Adipocyte (in vitro differentiated cells): ENCODE measurements around the gene AFAP1.

Source experiments
- DNase-seq: peaks from one replicate; pipeline ENCODE4 v3.0.0-alpha.2; 2015; ENCODE audit warnings: low read depth
- H3K27me3 ChIP-seq: replicated peaks from 2 replicates; pipeline ENCODE4 v1.7.0; 2013; ENCODE audit warnings: mild to moderate bottlenecking, low read length, moderate library complexity; ENCODE audit not compliant: control insufficient read depth, insufficient read depth
- H3K36me3 ChIP-seq: 2 replicates; pipeline ENCODE4 v1.7.0; 2013; ENCODE audit warnings: low read length, mild to moderate bottlenecking, moderate library complexity; ENCODE audit not compliant: control insufficient read depth, insufficient read depth, severe bottlenecking
- H3K4me1 ChIP-seq: 2 replicates; pipeline ENCODE4 v1.7.0; 2013; ENCODE audit warnings: mild to moderate bottlenecking, low read length, moderate library complexity; ENCODE audit not compliant: control insufficient read depth, insufficient read depth
- H3K4me3 ChIP-seq: 2 replicates; pipeline ENCODE4 v1.7.0; 2013; ENCODE audit warnings: mild to moderate bottlenecking, low read length, moderate library complexity
- H3K9ac ChIP-seq: 2 replicates; pipeline ENCODE4 v1.7.0; 2013; ENCODE audit warnings: mild to moderate bottlenecking, low read length, moderate library complexity
- H3K9me3 ChIP-seq: 2 replicates; pipeline ENCODE4 v1.7.0; 2013; ENCODE audit warnings: mild to moderate bottlenecking, low read length, moderate library complexity; ENCODE audit not compliant: control insufficient read depth

The AFAP1 gene

DNA sequence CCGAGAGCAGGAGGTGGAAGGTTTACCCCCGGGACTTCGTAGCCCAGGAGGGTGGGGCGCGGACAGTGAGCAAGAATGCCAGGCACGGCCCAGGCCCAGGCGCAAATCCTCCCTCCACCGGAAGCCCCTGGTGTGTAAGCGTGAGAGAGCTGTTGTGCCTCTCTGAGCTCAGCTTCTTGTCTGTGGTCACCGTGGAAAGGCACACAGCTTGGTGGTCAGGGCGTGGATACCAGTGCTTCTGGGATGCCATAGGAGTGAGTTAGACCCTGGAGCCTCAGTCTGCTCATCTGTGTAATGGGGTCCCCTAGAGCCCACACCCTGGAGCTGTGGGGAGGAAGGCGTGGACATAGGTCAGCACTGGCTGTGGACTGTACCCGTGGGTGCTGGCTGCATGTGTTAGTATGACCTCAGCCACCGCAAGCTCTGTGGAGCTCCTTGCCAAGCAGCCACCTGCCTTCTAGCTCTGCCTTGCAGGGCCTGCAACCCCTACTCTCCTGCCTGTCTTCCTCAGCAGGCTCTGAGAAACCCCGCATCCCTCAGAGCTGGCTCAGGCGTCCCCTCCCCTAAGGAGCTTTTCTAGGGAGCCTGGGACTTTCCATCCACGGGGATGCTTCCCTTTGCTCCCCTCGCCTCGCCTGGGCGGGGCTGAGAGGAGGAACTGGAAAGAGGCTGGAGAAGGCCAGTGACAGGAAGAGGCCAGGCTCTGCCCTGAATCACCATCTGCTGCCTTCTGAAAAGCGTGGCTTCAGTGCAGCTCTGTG, 28.0 kb upstream of the AFAP1 start:
- Histone ChIP-seq H3K9me3 (no peaks in the 10 kb centered on the region), H3K4me1 (peaks cover 31% of the 10 kb centered on the region), H3K4me3 (no peak overlapping the region), H3K36me3 (no peaks in the 10 kb centered on the region), H3K27me3 (no peaks in the 10 kb centered on the region), H3K9ac (no peak overlapping the region)
- DNase-seq, result no peak

DNA sequence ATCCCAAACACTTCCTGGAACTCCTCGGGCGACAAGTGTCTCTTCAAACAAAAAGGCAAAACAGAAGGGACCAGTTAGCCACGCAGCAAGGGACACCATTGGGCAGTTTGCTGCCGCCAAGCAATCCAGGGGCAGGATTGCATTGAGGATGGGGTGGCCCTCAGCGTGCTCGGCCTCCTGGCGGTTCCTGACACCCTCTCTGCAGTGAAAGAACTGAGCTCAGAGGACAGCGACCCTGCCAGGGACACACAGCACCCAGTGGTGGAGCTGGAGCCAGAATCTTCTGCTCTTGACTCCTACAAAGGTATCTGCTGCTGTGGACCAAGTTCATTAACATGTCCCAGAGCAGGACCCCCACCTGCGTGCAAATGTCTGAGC, 27.4 kb upstream of the AFAP1 start:
- H3K9ac ChIP-seq, result no peak overlapping the region
- no peak overlapping the region for H3K4me3 ChIP-seq
- H3K9me3 ChIP-seq, result no peaks in the 10 kb centered on the region
- H3K4me1 ChIP-seq, result peaks cover 31% of the 10 kb centered on the region
- no peak for DNase-seq
- H3K27me3 ChIP-seq, result no peaks in the 10 kb centered on the region
- H3K36me3 ChIP-seq, result no peaks in the 10 kb centered on the region

DNA sequence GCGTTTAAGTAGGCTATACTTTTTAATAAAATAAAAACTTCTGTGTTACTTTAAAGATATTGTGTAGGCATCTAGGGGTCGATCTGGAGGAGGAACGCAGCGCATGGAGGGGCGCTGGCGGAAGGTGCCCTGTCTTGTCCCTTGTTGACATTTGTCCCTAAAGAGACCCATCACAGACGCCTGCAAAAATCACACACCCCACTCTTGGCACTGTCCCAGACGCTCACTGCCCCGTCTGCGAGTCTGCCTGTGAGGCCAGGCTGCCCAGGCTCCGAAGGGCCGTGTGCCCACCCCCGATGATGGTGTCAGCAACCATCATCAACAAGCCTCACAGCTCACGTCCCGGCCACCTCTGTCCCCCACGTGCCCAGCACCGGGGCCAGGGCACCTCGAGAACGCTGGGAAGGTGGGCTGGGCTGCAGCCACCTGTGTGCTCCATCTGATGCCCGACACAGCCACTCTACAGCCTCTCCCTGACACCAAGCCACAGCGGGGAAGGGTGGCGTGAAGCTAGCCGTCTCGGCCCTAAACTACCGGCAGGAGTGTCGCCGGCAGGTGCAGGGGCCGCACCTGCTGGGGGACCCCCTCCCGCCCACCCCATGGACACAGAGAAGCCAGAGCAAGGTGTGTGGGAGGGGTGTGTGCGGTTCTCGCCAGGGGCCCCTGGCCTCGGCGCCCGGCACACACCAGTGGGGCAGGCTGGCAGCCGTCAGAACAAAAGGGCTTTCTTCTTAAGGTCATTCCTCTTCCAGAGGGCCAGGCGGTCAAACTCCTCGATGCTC, 26.8 kb upstream of the AFAP1 start:
- H3K27me3 ChIP-seq, result no peaks in the 10 kb centered on the region
- no peak overlapping the region for H3K9ac ChIP-seq
- no peaks in the 10 kb centered on the region for H3K36me3 ChIP-seq
- no peaks in the 10 kb centered on the region for H3K9me3 ChIP-seq
- peaks cover 31% of the 10 kb centered on the region for H3K4me1 ChIP-seq
- no peak overlapping the region for H3K4me3 ChIP-seq
- no peak for DNase-seq

DNA sequence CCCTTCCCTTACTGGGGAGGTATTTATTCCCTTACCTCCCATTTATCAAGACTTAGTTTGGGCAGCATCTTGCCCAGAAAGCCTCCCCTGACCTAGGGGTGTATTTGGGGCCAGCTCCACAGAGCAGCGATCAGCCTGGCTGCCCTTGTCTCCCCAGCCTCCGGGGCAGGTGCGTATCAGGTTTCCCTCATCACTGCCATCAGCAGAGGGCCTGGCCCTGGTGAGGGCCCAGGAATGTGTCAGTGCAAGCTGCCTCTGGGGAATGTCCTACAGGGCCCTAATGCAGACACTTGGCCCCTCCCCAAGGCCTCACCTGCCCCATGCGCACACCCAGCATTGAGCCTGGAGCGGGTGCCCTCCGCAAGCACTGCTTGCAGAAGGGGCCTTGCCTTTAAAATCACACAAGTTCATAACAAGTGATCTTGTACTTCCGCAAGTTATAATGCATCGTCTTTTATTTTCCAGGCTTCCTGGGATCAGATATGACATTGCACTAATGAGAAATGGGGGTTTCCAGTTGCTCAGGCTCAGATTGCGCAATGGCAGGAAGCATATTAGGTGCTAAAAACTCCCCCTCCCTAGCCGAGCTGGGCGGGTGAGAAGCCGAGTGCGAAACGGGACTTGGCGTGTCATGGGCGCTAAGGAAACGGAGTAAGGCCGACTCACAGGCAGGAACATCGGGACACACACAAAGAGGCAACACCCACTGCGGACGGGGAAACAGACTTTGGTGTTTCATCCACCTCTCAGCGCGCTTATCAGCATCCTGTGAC, 25.4 kb upstream of the AFAP1 start:
- H3K27me3 ChIP-seq, result no peaks in the 10 kb centered on the region
- H3K9ac ChIP-seq, result no peak overlapping the region
- H3K4me3 ChIP-seq, result no peak overlapping the region
- no peaks in the 10 kb centered on the region for H3K36me3 ChIP-seq
- DNase-seq, result no peak
- no peaks in the 10 kb centered on the region for H3K9me3 ChIP-seq
- H3K4me1 ChIP-seq, result peaks cover 37% of the 10 kb centered on the region

DNA sequence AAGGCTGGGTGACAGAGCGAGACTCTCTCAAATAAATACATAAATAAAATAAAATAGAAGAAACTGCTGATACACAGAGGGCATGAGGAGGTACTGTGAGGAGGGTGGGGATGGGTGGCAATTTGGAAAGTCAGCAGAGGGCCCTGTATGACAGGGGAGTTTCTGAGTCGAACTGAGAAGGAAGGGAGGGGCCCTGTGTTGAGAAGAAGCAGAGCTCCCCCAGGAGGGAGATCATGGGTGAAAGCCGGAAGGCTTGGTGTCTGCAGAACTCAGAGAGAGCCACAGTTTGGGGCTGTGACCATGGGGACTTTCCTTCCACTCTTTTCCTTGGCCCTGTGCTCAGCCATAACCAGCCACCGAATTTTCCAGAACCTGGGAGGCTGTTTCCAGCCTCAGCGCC, 24.8 kb upstream of the AFAP1 start:
- Histone ChIP-seq H3K9me3 (no peaks in the 10 kb centered on the region), H3K4me3 (no peak overlapping the region), H3K4me1 (peaks cover 33% of the 10 kb centered on the region), H3K9ac (no peak overlapping the region), H3K27me3 (no peaks in the 10 kb centered on the region), H3K36me3 (no peaks in the 10 kb centered on the region)
- DNase-seq, result no peak

DNA sequence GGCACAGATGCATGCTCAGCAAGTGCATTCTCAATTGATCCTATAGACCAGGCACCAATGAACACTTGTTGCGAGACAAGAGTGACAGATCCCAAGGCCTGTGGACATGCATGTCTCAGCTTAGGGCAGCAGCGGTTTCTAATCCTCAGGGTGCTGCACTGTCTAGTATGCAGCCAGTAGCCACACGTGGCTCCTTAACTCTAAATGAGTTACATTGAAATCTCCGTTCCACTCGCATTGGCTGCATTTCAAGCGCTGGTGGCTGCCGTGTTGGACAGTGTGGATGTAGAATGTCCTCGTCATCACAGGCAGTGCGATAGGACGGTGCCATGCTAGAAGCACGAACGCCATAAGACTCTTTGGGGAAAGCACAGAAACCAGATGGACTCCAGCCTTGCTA, 24.0 kb upstream of the AFAP1 start:
- H3K4me1 ChIP-seq, result peaks cover 29% of the 10 kb centered on the region
- no peak overlapping the region for H3K4me3 ChIP-seq
- H3K27me3 ChIP-seq, result no peaks in the 10 kb centered on the region

DNA sequence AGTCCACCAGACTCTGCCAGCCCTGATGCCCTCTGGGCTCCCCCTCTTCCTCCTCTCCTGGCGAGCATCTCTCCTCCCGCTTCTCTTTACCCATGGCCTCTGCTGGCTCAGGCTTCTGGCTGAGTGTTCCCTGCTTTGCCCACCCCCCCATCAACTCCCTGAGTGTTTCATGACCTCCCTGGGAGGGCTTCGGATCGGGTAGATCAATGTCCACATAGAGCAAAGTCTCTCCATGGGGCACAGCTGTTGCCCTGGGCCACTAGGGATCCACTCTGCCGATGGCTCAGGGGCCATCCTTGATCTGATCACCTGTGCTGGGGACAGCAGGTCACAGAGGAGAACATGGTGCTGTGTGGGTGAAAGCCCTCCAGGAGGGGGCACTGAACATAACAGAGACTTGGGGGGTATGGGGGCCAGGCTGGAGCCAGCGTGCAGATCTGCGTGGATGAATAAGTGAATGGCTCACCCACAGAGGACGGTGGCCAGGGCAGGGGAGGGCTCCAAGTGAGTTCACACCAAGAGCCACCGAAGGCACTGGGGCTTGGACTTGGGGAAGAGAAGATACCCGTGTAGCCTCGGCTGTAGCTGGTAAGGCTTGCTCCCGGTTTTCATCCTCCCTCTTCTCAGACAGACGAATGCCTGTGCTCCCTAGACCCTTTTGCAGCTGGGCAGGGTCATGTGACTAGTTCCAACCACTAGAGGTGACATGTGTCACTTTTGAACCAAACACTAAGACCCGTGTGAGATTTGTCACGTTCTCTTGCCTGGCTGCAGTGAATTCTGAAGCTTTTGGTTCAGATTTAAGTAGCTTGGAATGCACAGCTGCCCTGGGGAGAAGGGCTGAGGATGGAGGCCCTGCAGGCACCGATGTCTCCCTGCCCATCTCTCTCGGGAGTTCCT, 23.2 kb upstream of the AFAP1 start:
- H3K9ac ChIP-seq, result no peak overlapping the region
- no peaks in the 10 kb centered on the region for H3K36me3 ChIP-seq
- H3K27me3 ChIP-seq, result no peaks in the 10 kb centered on the region
- H3K4me3 ChIP-seq, result no peak overlapping the region
- no peaks in the 10 kb centered on the region for H3K9me3 ChIP-seq
- peaks cover 24% of the 10 kb centered on the region for H3K4me1 ChIP-seq
- DNase-seq, result no peak

More for the DNA sequence above, 24.0 kb upstream of the AFAP1 start:
- Histone ChIP-seq H3K9me3 (no peaks in the 10 kb centered on the region), H3K9ac (no peak overlapping the region), H3K36me3 (no peaks in the 10 kb centered on the region)
- DNase-seq, result no peak

DNA sequence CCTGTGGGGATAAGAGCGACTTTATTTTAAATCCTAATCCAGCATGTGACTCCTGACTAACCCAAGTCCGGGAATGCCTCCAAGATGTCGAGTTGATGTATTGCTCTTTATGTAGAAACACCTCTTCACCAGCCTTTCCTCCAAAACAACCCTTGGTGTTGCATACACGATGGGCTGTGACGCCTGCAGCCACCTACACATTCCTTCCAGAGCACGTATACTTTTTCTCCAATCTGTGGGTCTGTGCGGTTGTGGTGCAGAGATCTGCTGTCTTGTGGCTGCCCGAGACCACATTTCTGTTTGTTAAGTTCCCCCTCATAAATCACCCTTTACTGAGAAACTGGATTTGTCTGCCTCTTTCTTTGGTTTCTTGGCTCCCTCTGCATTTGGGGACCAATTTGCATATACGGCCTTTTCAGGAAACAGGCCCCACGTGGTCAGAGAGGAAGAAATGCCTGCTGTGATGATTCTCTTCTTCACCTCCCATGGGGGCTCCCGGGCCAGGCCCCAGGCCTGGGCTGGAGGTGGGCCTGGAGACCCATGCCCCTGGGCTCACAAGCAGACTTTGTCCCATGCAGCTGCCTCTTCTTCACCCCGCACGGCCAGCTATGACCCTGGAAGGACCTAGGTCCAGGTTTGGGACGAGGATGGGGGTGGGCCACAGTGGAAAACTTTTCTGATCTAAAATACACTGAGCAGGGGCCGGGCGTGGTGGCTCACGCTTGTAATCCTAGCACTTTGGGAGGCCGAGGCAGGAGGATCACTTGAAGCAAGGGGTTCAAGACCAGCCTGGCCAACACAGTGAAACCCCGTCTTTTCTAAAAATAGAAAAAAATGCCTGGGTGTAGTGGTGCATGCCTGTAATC, 21.4 kb upstream of the AFAP1 start:
- no peaks in the 10 kb centered on the region for H3K36me3 ChIP-seq
- peak; percentile 34 for DNase-seq
- H3K4me3 ChIP-seq, result peak overlapping the region; percentile 33
- no peaks in the 10 kb centered on the region for H3K9me3 ChIP-seq
- peaks cover 33% of the 10 kb centered on the region for H3K4me1 ChIP-seq
- H3K27me3 ChIP-seq, result no peaks in the 10 kb centered on the region
- H3K9ac ChIP-seq, result peak overlapping the region; percentile 54

DNA sequence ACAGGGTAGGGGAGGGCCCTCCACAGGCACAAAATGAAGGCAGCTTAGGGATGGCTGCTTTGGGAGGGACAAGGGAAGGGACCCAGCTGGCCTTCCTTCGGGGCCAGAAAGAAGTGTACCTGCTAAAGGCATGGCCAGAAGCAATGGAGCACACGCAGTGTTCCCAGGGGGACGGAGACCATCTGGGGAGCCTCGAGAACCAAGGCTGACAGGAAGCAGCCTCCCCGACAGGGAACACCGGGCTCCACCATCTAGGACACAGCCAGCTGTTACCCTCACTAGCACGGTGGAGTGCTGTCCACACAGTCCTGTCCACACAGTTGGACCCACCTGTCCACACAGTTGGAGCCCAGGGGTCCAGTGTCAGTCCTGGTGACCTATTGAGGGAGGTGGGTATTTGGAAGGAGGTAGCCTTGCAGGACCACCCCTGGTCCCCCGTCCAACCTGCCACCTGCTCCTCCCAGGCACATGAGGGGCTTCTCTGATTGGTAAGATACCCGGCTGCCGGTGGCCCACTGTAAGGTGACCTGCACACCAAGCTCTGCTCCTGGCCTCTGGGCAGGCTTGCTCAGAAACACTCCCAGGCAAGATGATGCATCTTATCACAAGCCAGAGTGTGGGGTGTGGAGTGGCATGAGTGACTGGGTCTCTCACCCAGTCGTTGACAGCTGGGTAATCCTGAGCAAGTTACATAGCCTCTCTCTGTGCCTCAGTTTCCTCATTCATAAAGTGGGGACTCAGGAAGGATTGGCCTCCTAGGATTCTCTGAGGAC, 20.5 kb upstream of the AFAP1 start:
- peak overlapping the region; percentile 8 for H3K9ac ChIP-seq
- no peaks in the 10 kb centered on the region for H3K36me3 ChIP-seq
- peaks cover 31% of the 10 kb centered on the region for H3K4me1 ChIP-seq
- H3K9me3 ChIP-seq, result no peaks in the 10 kb centered on the region
- DNase-seq, result no peak
- no peak overlapping the region for H3K4me3 ChIP-seq
- H3K27me3 ChIP-seq, result no peaks in the 10 kb centered on the region
